SK-N-MC (cell line): ENCODE data around the gene ADGRL3.
"Not testable (repeated sequence)": the region's sequence is repeated elsewhere in the genome, so short reads cannot be mapped to it uniquely, and the experiment has no call there.

Experiments used
- DNase-seq: peaks from one replicate; pipeline ENCODE4 v3.0.0-alpha.2; 2011; ENCODE audit warnings: low read depth, low spot score
- H3K27ac ChIP-seq: fragments of 200-600 bp; sonication (generic); 2 replicates; pipeline ENCODE4 v1.5.1; 2016; ENCODE audit warnings: mixed run types
- H3K36me3 ChIP-seq: fragments of 200-600 bp; sonication (generic); 2 replicates; pipeline ENCODE4 v1.6.1; 2017; ENCODE audit warnings: antibody characterized with exemption, low read length, mixed read lengths; ENCODE audit not compliant: insufficient read depth
- H3K4me3 ChIP-seq: fragments of 200-600 bp; sonication (generic); 2 replicates; pipeline ENCODE4 v1.5.1; 2016
- H3K9ac ChIP-seq: fragments of 200-600 bp; sonication (generic); 2 replicates; pipeline ENCODE4 v1.8.0; 2017; ENCODE audit warnings: mixed run types, mixed read lengths; ENCODE audit not compliant: insufficient read length
- H3K9me3 ChIP-seq: fragments of 200-600 bp; sonication (generic); 2 replicates; pipeline ENCODE4 v1.6.1; 2017; ENCODE audit warnings: low read depth, mild to moderate bottlenecking, antibody characterized with exemption, low read length, moderate library complexity, mixed read lengths
- EZH2 ChIP-seq: fragments of 200-600 bp; sonication (generic); IDR thresholded peaks from one replicate; pipeline ENCODE4 v1.6.1; 2017; ENCODE audit warnings: antibody characterized with exemption
- FOXP2 ChIP-seq: optimal IDR thresholded peaks from 2 replicates; pipeline ENCODE3; 2011; ENCODE audit warnings: mild to moderate bottlenecking, moderate library complexity; ENCODE audit not compliant: insufficient read depth; ENCODE audit errors: extremely low read length, control extremely low read depth
- POLR2AphosphoS5 ChIP-seq: IDR thresholded peaks from 2 replicates; pipeline ENCODE4 v1.6.1; 2012; ENCODE audit warnings: mild to moderate bottlenecking, low read depth, low read length, borderline replicate concordance

ADGRL3 gene

DNA sequence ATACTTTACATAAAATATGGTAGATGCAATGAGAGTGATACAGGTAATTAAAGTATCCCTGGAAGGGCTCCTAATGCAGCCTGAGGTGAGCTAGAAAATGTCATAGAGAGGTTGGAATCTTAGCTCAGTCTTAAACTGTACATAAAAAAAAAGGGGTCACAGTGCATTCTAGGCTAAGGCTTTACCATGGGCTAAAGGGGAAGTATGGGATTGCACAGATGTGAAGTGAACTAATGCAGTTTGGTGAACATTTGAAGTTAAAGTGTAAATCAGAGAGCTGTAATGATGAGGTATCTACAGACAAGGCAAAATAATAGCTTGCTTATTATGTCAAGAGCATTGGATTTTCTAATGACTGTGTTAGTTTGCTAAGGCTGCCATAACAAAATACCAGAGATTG lies 405.9 kb downstream of the ADGRL3 start:
- TF ChIP-seq EZH2 = no peak
- Histone ChIP-seq H3K27ac (no peak overlapping the region), H3K9me3 (no peaks in the 10 kb centered on the region), H3K9ac (no peak overlapping the region), H3K36me3 (no peaks in the 10 kb centered on the region), H3K4me3 (no peak overlapping the region)
- DNase-seq = no peak

DNA sequence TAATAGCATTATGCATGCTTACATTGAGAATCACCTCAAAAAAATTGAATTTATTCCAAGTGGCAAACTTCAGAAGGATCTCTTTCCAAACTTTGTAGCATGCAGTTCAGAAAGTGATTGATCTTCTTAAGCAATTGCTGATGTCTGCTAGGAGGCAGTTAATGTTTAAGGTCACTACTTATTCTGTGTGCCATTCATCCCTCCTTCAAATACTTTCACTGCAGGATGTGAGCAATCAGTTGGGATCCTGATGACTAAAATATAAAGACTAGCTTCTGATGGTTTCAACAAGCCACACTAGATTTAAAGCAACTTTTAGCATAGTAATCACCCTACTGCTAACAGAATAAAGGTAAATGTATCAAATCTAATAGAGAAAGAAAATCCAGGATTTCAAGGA lies 414.1 kb downstream of the ADGRL3 start:
- H3K4me3 ChIP-seq = no peak overlapping the region
- no peaks in the 10 kb centered on the region for H3K36me3 ChIP-seq
- TF ChIP-seq EZH2 = no peak
- TF ChIP-seq FOXP2 = no peak
- TF ChIP-seq POLR2AphosphoS5 = no peak
- no peaks in the 10 kb centered on the region for H3K9me3 ChIP-seq
- no peak overlapping the region for H3K27ac ChIP-seq
- no peak overlapping the region for H3K9ac ChIP-seq
- no peak for DNase-seq

DNA sequence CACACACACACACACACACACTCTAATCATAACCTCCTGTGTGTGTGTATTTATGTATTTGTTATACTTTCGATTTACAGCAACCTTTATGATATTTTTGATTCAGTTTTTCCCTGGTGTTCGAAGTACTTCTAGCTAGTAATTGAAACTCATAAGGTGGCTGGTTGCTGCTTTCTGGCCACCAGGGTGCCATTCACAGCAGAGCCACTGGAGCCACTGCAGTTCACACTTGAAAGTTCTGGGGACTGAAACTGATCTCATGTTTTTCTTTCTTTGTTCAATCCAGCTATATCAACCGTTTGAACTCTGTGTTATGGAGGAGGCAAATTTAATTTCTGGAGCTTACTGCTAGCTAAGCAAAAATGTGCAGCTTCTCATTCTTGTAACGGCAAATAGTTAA lies 419.4 kb downstream of the ADGRL3 start:
- no peaks in the 10 kb centered on the region for H3K36me3 ChIP-seq
- DNase-seq = no peak
- TF ChIP-seq FOXP2 (no peak), POLR2AphosphoS5 (no peak), EZH2 (no peak)
- H3K9me3 ChIP-seq = no peaks in the 10 kb centered on the region
- no peak overlapping the region for H3K27ac ChIP-seq
- no peak overlapping the region for H3K9ac ChIP-seq
- no peak overlapping the region for H3K4me3 ChIP-seq

DNA sequence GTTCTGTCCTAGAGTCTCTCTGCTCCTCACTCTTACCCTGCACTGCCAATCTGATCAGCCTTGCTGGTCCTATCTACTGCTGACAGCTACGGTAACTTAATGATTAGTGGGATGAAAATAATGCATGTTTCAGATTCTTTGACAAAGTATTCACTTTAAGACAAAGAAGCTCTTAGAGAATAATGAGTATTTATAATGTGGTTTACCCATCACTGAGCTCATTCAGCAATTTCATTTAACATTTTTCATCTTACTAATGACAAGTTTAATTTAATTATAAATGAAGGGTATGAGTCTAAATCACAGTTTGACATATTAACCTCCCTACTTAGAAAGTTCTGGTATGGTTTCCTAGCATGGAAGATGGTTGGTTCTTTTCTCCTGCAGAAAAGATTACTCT lies 428.2 kb downstream of the ADGRL3 start:
- Histone ChIP-seq H3K36me3 (no peaks in the 10 kb centered on the region), H3K9me3 (no peaks in the 10 kb centered on the region), H3K4me3 (no peak overlapping the region), H3K9ac (no peak overlapping the region), H3K27ac (no peak overlapping the region)
- TF ChIP-seq POLR2AphosphoS5 (no peak), FOXP2 (no peak), EZH2 (no peak)
- DNase-seq = no peak

DNA sequence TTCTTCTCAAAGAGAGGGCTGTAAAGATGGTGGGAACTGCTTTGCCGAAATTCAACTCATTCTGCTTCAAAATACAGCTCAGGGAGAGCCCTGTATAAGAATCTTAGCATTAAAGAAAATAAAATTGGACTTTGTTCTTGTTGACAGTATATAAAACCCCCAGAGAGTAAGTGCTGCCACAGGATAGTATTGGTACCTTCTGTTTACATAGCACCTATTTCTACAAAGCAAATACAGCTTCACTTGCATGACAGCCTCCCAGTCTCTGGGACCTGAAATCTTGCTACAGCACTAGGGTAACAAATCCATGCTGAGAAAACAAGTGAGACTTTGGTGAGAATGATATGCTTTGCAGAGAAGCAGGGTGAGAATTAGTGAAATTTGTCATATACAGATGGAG lies 428.6 kb downstream of the ADGRL3 start:
- Histone ChIP-seq H3K27ac (no peak overlapping the region), H3K36me3 (no peaks in the 10 kb centered on the region), H3K9ac (no peak overlapping the region), H3K4me3 (no peak overlapping the region), H3K9me3 (no peaks in the 10 kb centered on the region)
- no peak for DNase-seq
- TF ChIP-seq FOXP2 (no peak), POLR2AphosphoS5 (no peak), EZH2 (no peak)

DNA sequence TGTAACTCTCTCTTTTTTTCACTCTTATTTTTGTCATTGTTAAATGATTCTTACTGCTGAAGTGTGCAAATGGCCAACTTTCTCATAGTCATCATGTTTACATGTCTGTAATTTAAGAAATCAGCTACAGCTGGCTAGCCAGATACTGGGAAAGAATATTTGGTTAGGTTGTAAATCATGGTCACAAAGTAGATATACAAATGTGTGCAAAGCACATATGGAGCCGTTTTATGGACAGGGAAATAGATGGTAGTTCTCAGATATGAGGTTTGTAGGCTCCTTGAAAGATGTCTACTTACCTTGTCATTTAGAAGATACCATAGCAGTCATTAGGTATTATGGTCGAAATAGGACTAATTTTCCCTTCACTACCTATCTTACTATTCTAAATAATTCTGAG lies 430.4 kb downstream of the ADGRL3 start:
- TF ChIP-seq POLR2AphosphoS5 = no peak
- TF ChIP-seq FOXP2 = no peak
- no peak for TF ChIP-seq EZH2
- Histone ChIP-seq H3K27ac (no peak overlapping the region), H3K9ac (no peak overlapping the region), H3K36me3 (no peaks in the 10 kb centered on the region), H3K9me3 (no peaks in the 10 kb centered on the region), H3K4me3 (no peak overlapping the region)
- no peak for DNase-seq

DNA sequence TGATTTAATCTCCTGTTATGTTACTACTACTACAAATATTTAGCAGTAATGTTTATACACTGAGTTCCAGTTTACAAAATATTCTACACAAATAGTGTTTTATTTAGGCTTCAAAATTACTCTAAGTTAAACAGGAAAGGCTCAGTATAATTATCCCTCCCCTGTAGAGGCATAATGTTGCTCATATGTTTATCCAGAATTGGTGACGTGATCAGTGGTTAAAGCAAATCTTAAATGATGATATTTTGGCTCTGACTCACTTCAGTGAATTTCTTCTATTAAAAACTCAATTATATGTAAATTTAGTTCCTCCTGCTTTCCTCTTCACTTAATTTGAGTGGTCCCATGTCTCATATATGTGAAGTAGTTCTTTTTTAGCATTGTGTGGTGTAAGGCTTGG lies 438.5 kb downstream of the ADGRL3 start:
- Histone ChIP-seq H3K4me3 (no peak overlapping the region), H3K9ac (no peak overlapping the region), H3K27ac (no peak overlapping the region), H3K9me3 (no peaks in the 10 kb centered on the region), H3K36me3 (no peaks in the 10 kb centered on the region)
- no peak for DNase-seq
- TF ChIP-seq FOXP2 (no peak), POLR2AphosphoS5 (no peak), EZH2 (no peak)

DNA sequence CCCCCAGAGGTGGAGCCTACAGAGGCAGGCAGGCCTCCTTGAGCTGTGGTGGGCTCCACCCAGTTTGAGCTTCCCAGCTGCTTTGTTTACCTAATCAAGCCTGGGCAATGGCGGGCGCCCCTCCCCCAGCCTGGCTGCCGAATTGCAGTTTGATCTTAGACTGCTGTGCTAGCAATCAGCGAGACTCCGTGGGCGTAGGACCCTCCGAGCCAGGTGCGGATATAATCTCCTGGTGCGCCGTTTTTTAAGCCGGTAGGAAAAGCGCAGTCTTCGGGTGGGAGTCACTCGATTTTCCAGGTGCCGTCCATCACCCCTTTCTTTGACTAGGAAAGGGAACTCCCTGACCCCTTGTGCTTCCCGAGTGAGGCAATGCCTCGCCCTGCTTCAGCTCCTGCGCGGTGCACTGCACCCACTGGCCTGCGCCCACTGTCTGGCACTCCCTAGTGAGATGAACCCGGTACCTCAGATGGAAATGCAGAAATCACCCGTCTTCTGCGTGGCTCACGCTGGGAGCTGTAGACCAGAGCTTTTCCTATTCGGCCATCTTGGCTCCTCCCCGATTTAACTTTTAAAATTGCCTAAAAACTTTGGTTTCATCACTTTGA lies 446.7 kb downstream of the ADGRL3 start:
- H3K4me3 ChIP-seq, H3K27ac ChIP-seq, H3K9me3 ChIP-seq, H3K36me3 ChIP-seq, H3K9ac ChIP-seq, DNase-seq: not testable (repeated sequence)

DNA sequence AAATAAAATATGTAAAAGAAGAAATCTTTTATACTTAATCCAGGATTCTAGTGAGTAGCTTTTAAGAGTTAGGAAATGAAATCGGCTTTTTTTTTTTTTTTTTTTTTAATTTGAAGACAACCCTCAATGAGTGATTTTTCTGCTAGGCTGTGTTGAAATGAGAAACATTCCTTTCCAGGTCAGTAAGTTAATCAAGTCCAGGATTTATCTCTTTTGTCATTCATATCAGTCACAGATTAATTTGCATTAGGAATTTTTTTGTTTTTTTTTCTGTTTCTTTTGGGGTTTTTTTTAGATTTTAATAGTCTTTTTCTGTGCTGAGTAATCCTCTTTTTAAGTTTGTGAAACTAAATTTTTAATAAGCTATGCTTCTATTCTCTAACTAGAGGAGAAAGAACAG lies 448.1 kb downstream of the ADGRL3 start:
- Histone ChIP-seq H3K9ac (no peak overlapping the region), H3K27ac (no peak overlapping the region), H3K9me3 (no peaks in the 10 kb centered on the region), H3K36me3 (no peaks in the 10 kb centered on the region), H3K4me3 (no peak overlapping the region)
- TF ChIP-seq FOXP2 = no peak
- no peak for TF ChIP-seq POLR2AphosphoS5
- no peak for TF ChIP-seq EZH2
- DNase-seq = no peak
